Hepatocyte (in vitro differentiated cells): ENCODE measurements around the gene DNM3.

Experiments
- EZH2 ChIP-seq: fragments of 200-600 bp; sonication (generic); IDR thresholded peaks from 2 replicates; pipeline ENCODE4 v1.6.1; 2016; ENCODE audit warnings: antibody characterized with exemption, mild to moderate bottlenecking, borderline replicate concordance
- EZH2phosphoT487 ChIP-seq: fragments of 200-600 bp; sonication (generic); IDR thresholded peaks from one replicate; pipeline ENCODE4 v1.6.1; 2018; ENCODE audit warnings: antibody characterized with exemption, mild to moderate bottlenecking, low read depth, moderate library complexity; ENCODE audit not compliant: unreplicated experiment, severe bottlenecking
- TF ChIP-seq, protein P1 (sequence below): fragments of 200-600 bp; sonication (generic); IDR thresholded peaks from 2 replicates; pipeline ENCODE4 v1.5.1; 2016; ENCODE audit warnings: antibody characterized with exemption, mild to moderate bottlenecking; ENCODE audit not compliant: poor library complexity

DNA sequence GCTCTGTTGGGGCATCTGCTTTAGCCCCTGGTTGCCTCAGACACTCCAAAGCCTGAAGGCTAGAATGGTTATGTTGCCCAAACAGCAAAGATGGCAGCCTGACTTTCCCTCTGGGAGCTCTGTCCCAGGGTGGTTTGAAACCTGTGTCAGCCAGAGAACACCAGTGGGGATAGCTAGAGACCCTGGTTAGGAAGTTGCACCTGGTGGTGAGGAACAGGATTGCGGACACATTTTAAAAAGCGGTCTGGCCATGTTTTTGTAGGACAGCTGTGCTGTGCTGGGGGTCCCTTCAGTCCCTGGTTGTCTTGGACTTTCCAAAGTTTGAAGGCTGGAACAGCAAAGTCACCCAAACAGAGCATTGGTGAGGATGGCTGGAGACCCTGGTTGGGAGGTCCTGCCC is 87.8 kb downstream of the DNM3 start:
- TF ChIP-seq, protein P1, sequence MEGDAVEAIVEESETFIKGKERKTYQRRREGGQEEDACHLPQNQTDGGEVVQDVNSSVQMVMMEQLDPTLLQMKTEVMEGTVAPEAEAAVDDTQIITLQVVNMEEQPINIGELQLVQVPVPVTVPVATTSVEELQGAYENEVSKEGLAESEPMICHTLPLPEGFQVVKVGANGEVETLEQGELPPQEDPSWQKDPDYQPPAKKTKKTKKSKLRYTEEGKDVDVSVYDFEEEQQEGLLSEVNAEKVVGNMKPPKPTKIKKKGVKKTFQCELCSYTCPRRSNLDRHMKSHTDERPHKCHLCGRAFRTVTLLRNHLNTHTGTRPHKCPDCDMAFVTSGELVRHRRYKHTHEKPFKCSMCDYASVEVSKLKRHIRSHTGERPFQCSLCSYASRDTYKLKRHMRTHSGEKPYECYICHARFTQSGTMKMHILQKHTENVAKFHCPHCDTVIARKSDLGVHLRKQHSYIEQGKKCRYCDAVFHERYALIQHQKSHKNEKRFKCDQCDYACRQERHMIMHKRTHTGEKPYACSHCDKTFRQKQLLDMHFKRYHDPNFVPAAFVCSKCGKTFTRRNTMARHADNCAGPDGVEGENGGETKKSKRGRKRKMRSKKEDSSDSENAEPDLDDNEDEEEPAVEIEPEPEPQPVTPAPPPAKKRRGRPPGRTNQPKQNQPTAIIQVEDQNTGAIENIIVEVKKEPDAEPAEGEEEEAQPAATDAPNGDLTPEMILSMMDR: no peak
- TF ChIP-seq EZH2 (no peak), EZH2phosphoT487 (no peak)
